HL-60 (cell line): ENCODE measurements around the gene PTPN11.

ENCODE experiments used
- GABPA ChIP-seq: IDR thresholded peaks from 2 replicates; pipeline ENCODE4 v1.6.1; 2012; ENCODE audit warnings: low read depth
- POLR2AphosphoS5 ChIP-seq: IDR thresholded peaks from 2 replicates; pipeline ENCODE4 v1.6.1; 2012; ENCODE audit warnings: low read depth
- TF ChIP-seq, protein P1 (sequence below): IDR thresholded peaks from one replicate; pipeline ENCODE4 v1.5.1; 2011; ENCODE audit warnings: low read length, control low read depth, inconsistent platforms; ENCODE audit not compliant: insufficient read depth
- TF ChIP-seq, protein P2 (sequence below): IDR thresholded peaks from 2 replicates; pipeline ENCODE4 v1.6.1; 2012; ENCODE audit warnings: low read depth; ENCODE audit not compliant: insufficient replicate concordance

DNA sequence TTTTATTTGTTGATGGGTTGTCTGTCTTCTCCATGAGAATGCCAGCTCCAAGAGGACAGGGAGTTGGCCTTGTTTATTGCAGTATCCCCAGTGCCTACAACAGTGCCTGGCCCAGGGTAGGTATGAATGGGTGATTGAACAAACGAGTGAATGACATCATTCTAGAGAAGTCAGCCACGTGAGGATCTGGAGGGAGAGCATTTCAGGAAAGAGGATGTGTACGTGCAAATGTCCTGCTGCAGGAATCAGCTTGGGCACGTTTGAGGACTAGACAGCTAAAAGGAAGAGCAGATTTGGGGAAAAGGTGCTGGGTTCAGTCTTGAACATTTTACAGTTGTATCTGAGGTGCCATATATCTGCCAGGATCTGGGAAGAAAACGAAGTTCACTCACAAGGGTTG, 97.1 kb downstream of the PTPN11 start:
- TF ChIP-seq, protein P1, sequence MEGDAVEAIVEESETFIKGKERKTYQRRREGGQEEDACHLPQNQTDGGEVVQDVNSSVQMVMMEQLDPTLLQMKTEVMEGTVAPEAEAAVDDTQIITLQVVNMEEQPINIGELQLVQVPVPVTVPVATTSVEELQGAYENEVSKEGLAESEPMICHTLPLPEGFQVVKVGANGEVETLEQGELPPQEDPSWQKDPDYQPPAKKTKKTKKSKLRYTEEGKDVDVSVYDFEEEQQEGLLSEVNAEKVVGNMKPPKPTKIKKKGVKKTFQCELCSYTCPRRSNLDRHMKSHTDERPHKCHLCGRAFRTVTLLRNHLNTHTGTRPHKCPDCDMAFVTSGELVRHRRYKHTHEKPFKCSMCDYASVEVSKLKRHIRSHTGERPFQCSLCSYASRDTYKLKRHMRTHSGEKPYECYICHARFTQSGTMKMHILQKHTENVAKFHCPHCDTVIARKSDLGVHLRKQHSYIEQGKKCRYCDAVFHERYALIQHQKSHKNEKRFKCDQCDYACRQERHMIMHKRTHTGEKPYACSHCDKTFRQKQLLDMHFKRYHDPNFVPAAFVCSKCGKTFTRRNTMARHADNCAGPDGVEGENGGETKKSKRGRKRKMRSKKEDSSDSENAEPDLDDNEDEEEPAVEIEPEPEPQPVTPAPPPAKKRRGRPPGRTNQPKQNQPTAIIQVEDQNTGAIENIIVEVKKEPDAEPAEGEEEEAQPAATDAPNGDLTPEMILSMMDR, result no peak
- TF ChIP-seq GABPA (no peak), POLR2AphosphoS5 (no peak)
- TF ChIP-seq, protein P2, sequence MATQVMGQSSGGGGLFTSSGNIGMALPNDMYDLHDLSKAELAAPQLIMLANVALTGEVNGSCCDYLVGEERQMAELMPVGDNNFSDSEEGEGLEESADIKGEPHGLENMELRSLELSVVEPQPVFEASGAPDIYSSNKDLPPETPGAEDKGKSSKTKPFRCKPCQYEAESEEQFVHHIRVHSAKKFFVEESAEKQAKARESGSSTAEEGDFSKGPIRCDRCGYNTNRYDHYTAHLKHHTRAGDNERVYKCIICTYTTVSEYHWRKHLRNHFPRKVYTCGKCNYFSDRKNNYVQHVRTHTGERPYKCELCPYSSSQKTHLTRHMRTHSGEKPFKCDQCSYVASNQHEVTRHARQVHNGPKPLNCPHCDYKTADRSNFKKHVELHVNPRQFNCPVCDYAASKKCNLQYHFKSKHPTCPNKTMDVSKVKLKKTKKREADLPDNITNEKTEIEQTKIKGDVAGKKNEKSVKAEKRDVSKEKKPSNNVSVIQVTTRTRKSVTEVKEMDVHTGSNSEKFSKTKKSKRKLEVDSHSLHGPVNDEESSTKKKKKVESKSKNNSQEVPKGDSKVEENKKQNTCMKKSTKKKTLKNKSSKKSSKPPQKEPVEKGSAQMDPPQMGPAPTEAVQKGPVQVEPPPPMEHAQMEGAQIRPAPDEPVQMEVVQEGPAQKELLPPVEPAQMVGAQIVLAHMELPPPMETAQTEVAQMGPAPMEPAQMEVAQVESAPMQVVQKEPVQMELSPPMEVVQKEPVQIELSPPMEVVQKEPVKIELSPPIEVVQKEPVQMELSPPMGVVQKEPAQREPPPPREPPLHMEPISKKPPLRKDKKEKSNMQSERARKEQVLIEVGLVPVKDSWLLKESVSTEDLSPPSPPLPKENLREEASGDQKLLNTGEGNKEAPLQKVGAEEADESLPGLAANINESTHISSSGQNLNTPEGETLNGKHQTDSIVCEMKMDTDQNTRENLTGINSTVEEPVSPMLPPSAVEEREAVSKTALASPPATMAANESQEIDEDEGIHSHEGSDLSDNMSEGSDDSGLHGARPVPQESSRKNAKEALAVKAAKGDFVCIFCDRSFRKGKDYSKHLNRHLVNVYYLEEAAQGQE, result no peak
